ENCODE data around the gene EPOP. TPM values are rescaled to one million over a fixed set of nuclear protein-coding genes. Genes with fewer than 3 reads are reported as not detected.

EPOP gene
- total and polyA plus RNA-seq, 2 of the 8 experiments (the other 6 are each of a cell fraction or from before 2014, with no cell fraction given): 1.5 to 3.3 TPM

DNA sequence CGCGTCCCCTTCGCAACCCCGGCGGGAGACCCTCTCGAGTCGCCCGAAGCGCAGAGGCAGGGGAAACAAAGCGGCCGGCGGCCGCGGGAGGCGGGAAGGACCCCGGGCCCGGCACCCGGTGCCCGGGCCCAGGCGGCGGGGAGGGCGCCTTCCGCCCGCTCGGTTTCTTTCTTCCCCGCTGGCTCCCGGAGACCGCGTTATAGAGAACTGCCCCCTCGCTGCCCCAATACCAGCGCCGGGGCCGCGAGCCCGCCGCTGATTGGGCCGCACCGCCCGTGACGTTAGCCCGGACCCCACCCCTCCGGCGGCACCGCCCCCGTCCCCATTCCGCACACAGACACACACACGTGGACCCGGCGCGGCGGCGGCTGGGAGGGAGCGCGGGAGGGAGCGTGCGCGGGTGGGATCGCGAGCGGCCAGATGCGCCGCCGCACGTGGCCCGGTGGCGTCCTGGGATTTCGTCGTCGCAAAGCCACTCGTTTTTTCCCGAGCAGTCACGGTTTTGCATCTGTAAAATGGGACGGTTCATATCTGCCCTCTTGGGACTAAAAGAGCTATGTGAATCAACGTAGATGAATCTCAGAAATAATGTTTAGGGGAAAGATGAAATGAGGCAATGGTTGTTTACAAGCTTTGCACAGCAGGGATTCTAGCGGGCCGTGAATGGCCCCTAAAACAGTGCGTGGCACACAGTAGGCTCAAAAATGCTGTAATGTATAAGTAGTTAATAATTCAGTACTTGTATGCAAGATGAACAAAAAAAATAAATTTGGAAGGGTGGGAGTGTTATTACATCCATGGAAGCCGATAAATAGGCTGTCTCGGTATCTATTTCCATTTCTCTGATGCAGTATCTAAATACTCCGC is at the start of gene EPOP (continued):
- TF ChIP-seq NANOG (IDR thresholded peaks at IDR 0.05; ENCODE audit: insufficient read depth, low read depth, low read length, poor library complexity, severe bottlenecking) (no peak), ZNF274 (IDR thresholded peaks at IDR 0.05; ENCODE audit: borderline replicate concordance, extremely low read depth, low read length) (no peak), HDAC6 (IDR thresholded peaks at IDR 0.05; ENCODE audit: low read depth, low read length) (no peak), KDM4A (IDR thresholded peaks at IDR 0.05; ENCODE audit: low read depth, low read length, severe bottlenecking) (no peak), PHF8 (conservative IDR thresholded peaks at IDR 0.05; ENCODE audit: low read depth, low read length) (peak; percentile 43; the same call in 1 of the 2 replicates), SP2 (IDR thresholded peaks at IDR 0.05; ENCODE audit: low read length) (no peak), CTBP2 (IDR thresholded peaks at IDR 0.05; ENCODE audit: borderline replicate concordance, insufficient read depth, insufficient read length, low read length) (no peak), CEBPB (IDR thresholded peaks at IDR 0.05; ENCODE audit: low read depth, low read length) (no peak), TAF7 (optimal IDR thresholded peaks at IDR 0.05; ENCODE audit: borderline replicate concordance, low read depth, low read length) (no peak), NRF1 (IDR thresholded peaks at IDR 0.05; ENCODE audit: low read depth, low read length) (no peak), GABPA (IDR thresholded peaks at IDR 0.05; ENCODE audit: borderline replicate concordance, insufficient read depth, low read length) (no peak), CREB1 (IDR thresholded peaks at IDR 0.05) (peak; percentile 77), EGR1 (IDR thresholded peaks at IDR 0.05; ENCODE audit: borderline replicate concordance, low read depth, low read length) (no peak), RFX5 (IDR thresholded peaks at IDR 0.05; ENCODE audit: borderline replicate concordance, low read depth, low read length) (no peak), EP300 (IDR thresholded peaks at IDR 0.05; ENCODE audit: borderline replicate concordance in 1 of 2, low read depth in 2 of 2, low read length in 2 of 2) (no peak), TCF12 (IDR thresholded peaks at IDR 0.05; ENCODE audit: low read depth, low read length) (no peak), SP1 (IDR thresholded peaks at IDR 0.05; ENCODE audit: low read depth, low read length) (no peak)
- TF ChIP-seq, protein P1, sequence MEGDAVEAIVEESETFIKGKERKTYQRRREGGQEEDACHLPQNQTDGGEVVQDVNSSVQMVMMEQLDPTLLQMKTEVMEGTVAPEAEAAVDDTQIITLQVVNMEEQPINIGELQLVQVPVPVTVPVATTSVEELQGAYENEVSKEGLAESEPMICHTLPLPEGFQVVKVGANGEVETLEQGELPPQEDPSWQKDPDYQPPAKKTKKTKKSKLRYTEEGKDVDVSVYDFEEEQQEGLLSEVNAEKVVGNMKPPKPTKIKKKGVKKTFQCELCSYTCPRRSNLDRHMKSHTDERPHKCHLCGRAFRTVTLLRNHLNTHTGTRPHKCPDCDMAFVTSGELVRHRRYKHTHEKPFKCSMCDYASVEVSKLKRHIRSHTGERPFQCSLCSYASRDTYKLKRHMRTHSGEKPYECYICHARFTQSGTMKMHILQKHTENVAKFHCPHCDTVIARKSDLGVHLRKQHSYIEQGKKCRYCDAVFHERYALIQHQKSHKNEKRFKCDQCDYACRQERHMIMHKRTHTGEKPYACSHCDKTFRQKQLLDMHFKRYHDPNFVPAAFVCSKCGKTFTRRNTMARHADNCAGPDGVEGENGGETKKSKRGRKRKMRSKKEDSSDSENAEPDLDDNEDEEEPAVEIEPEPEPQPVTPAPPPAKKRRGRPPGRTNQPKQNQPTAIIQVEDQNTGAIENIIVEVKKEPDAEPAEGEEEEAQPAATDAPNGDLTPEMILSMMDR (IDR thresholded peaks at IDR 0.05; ENCODE audit: control extremely low read depth in 1 of 3, insufficient read depth in 1 of 3, low read depth in 1 of 3, low read length in 3 of 3): no peak
- TF ChIP-seq, protein P2, sequence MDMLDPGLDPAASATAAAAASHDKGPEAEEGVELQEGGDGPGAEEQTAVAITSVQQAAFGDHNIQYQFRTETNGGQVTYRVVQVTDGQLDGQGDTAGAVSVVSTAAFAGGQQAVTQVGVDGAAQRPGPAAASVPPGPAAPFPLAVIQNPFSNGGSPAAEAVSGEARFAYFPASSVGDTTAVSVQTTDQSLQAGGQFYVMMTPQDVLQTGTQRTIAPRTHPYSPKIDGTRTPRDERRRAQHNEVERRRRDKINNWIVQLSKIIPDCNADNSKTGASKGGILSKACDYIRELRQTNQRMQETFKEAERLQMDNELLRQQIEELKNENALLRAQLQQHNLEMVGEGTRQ (IDR thresholded peaks at IDR 0.05; ENCODE audit: low read length): peak; percentile 5; the same call in 1 of the 2 replicates
